Neural cell (in vitro differentiated cells): ENCODE results near the gene IBA57. TPM values are rescaled to one million over a fixed set of nuclear protein-coding genes. Genes with fewer than 3 reads are reported as not detected.

Experiments
- H2AFZ ChIP-seq: fragments of 200-600, 300-800 bp; sonication (generic), shearing (Covaris generic); 2 replicates; pipeline ENCODE4 v1.6.0; 2014; ENCODE audit warnings: low read depth, mild to moderate bottlenecking, antibody characterized with exemption, low read length, moderate library complexity
- H3F3A ChIP-seq: fragments of 200-600 bp; shearing (Covaris generic); 2 replicates; pipeline ENCODE4 v1.6.1; 2016; ENCODE audit warnings: mild to moderate bottlenecking, moderate library complexity, mixed read lengths, antibody characterized with exemption, low read length; ENCODE audit not compliant: insufficient read depth, poor library complexity, severe bottlenecking
- H3K27ac ChIP-seq: fragments of 200-600, 300-800 bp; sonication (generic), shearing (Covaris generic); 2 replicates; pipeline ENCODE4 v1.5.1; 2014; ENCODE audit warnings: mild to moderate bottlenecking, low read length, moderate library complexity
- H3K27me3 ChIP-seq: fragments of 300-800, 200-600 bp; sonication (generic), shearing (Covaris generic); 2 replicates; pipeline ENCODE4 v1.6.0; 2014; ENCODE audit warnings: mild to moderate bottlenecking, low read depth, low read length, moderate library complexity; ENCODE audit not compliant: insufficient read depth
- H3K36me3 ChIP-seq: fragments of 300-800, 200-600 bp; sonication (generic), shearing (Covaris generic); 2 replicates; pipeline ENCODE4 v1.5.1; 2014; ENCODE audit warnings: mild to moderate bottlenecking, antibody characterized with exemption, low read length, moderate library complexity; ENCODE audit not compliant: insufficient read depth
- H3K4me2 ChIP-seq: fragments of 300-800, 200-600 bp; sonication (generic), shearing (Covaris generic); 2 replicates; pipeline ENCODE4 v1.6.0; 2014; ENCODE audit warnings: mild to moderate bottlenecking, low read length
- H3K4me3 ChIP-seq: fragments of 300-800, 200-600 bp; sonication (generic), shearing (Covaris generic); 2 replicates; pipeline ENCODE4 v1.5.1; 2014; ENCODE audit warnings: mild to moderate bottlenecking, low read length, moderate library complexity
- H3K79me2 ChIP-seq: fragments of 200-600 bp; shearing (Covaris generic); replicated peaks from 2 replicates; pipeline ENCODE4 v1.6.0; 2014; ENCODE audit warnings: mild to moderate bottlenecking, low read length, moderate library complexity; ENCODE audit not compliant: insufficient read depth
- H3K9ac ChIP-seq: fragments of 300-800, 200-600 bp; sonication (generic), shearing (Covaris generic); 2 replicates; pipeline ENCODE4 v1.6.1; 2016; ENCODE audit warnings: mild to moderate bottlenecking, low read length, mixed read lengths
- H3K9me2 ChIP-seq: fragments of 200-600 bp; shearing (Covaris generic); 2 replicates; pipeline ENCODE4 v1.6.1; 2016; ENCODE audit warnings: mild to moderate bottlenecking, low read length, mixed read lengths; ENCODE audit not compliant: insufficient read depth
- H3K9me3 ChIP-seq: fragments of 200-600, 300-800 bp; sonication (generic), shearing (Covaris generic); 2 replicates; pipeline ENCODE4 v1.6.1; 2016; ENCODE audit warnings: mild to moderate bottlenecking, mixed run types, low read length, moderate library complexity, mixed read lengths
- H4K20me1 ChIP-seq: fragments of 200-600 bp; shearing (Covaris generic); 2 replicates; pipeline ENCODE4 v1.6.1; 2016; ENCODE audit warnings: mild to moderate bottlenecking, mixed run types; ENCODE audit not compliant: insufficient read depth
- EP300 ChIP-seq: fragments of 450-650 bp; conservative IDR thresholded peaks from 2 replicates; pipeline ENCODE4 v1.6.1; 2014; ENCODE audit warnings: antibody characterized with exemption, mild to moderate bottlenecking, moderate library complexity; ENCODE audit not compliant: poor library complexity, severe bottlenecking
- EZH2 ChIP-seq: fragments of 200-600, 300-800 bp; shearing (Covaris generic), sonication (generic); IDR thresholded peaks from 2 replicates; pipeline ENCODE4 v1.6.1; 2014; ENCODE audit warnings: antibody characterized with exemption, low read length, borderline replicate concordance, mild to moderate bottlenecking; ENCODE audit not compliant: insufficient read depth, poor library complexity, severe bottlenecking
- MXI1 ChIP-seq: fragments of 450-650 bp; conservative IDR thresholded peaks from 2 replicates; pipeline ENCODE4 v1.6.1; 2014; ENCODE audit warnings: antibody characterized with exemption, mild to moderate bottlenecking; ENCODE audit not compliant: poor library complexity, severe bottlenecking
- POLR2AphosphoS5 ChIP-seq: IDR thresholded peaks from 2 replicates; pipeline ENCODE4 v1.6.1; 2012
- RAD21 ChIP-seq: fragments of 450-650 bp; conservative IDR thresholded peaks from 2 replicates; pipeline ENCODE4 v1.6.1; 2014; ENCODE audit warnings: antibody characterized with exemption, mild to moderate bottlenecking, moderate library complexity
- SMC3 ChIP-seq: fragments of 450-650 bp; conservative IDR thresholded peaks from 2 replicates; pipeline ENCODE4 v1.6.1; 2014; ENCODE audit warnings: antibody characterized with exemption, mild to moderate bottlenecking, moderate library complexity; ENCODE audit not compliant: poor library complexity
- TAF1 ChIP-seq: IDR thresholded peaks from 2 replicates; pipeline ENCODE4 v1.6.1; 2012; ENCODE audit warnings: low read depth
- polyA plus RNA-seq: library from polyadenylated mRNA; depleted of rRNA; stranded (reverse); fragments of >200 nt; gene quantifications from 2 replicates; pipeline ENCODE4 v1.2.3, GENCODE V29; 2014
- TF ChIP-seq, protein P1 (sequence below): IDR thresholded peaks from 2 replicates; pipeline ENCODE4 v1.6.1; 2012; ENCODE audit warnings: borderline replicate concordance
- TF ChIP-seq, protein P2 (sequence below): fragments of 450-650 bp; IDR thresholded peaks from 2 replicates; pipeline ENCODE4 v1.5.1; 2014; ENCODE audit warnings: antibody characterized with exemption, mild to moderate bottlenecking, moderate library complexity; ENCODE audit not compliant: poor library complexity, severe bottlenecking

The IBA57 gene
- polyA plus RNA-seq, 1 donor from 2014 or later: 5.5 TPM

GRCh38 chr1:228134591-228134990 lies 31.0 kb upstream of the IBA57 start:
- TF ChIP-seq POLR2AphosphoS5 (no peak), TAF1 (no peak), RAD21 (no peak), SMC3 (no peak), EP300 (no peak), EZH2 (no peak), MXI1 (no peak)
- TF ChIP-seq, protein P1, sequence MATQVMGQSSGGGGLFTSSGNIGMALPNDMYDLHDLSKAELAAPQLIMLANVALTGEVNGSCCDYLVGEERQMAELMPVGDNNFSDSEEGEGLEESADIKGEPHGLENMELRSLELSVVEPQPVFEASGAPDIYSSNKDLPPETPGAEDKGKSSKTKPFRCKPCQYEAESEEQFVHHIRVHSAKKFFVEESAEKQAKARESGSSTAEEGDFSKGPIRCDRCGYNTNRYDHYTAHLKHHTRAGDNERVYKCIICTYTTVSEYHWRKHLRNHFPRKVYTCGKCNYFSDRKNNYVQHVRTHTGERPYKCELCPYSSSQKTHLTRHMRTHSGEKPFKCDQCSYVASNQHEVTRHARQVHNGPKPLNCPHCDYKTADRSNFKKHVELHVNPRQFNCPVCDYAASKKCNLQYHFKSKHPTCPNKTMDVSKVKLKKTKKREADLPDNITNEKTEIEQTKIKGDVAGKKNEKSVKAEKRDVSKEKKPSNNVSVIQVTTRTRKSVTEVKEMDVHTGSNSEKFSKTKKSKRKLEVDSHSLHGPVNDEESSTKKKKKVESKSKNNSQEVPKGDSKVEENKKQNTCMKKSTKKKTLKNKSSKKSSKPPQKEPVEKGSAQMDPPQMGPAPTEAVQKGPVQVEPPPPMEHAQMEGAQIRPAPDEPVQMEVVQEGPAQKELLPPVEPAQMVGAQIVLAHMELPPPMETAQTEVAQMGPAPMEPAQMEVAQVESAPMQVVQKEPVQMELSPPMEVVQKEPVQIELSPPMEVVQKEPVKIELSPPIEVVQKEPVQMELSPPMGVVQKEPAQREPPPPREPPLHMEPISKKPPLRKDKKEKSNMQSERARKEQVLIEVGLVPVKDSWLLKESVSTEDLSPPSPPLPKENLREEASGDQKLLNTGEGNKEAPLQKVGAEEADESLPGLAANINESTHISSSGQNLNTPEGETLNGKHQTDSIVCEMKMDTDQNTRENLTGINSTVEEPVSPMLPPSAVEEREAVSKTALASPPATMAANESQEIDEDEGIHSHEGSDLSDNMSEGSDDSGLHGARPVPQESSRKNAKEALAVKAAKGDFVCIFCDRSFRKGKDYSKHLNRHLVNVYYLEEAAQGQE: no peak
- TF ChIP-seq, protein P2, sequence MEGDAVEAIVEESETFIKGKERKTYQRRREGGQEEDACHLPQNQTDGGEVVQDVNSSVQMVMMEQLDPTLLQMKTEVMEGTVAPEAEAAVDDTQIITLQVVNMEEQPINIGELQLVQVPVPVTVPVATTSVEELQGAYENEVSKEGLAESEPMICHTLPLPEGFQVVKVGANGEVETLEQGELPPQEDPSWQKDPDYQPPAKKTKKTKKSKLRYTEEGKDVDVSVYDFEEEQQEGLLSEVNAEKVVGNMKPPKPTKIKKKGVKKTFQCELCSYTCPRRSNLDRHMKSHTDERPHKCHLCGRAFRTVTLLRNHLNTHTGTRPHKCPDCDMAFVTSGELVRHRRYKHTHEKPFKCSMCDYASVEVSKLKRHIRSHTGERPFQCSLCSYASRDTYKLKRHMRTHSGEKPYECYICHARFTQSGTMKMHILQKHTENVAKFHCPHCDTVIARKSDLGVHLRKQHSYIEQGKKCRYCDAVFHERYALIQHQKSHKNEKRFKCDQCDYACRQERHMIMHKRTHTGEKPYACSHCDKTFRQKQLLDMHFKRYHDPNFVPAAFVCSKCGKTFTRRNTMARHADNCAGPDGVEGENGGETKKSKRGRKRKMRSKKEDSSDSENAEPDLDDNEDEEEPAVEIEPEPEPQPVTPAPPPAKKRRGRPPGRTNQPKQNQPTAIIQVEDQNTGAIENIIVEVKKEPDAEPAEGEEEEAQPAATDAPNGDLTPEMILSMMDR: no peak
- Histone ChIP-seq H3K4me2 (no peak overlapping the region), H3K36me3 (no peaks in the 10 kb centered on the region), H4K20me1 (no peaks in the 10 kb centered on the region), H2AFZ (no peak overlapping the region), H3F3A (no peaks in the 10 kb centered on the region), H3K4me3 (no peak overlapping the region), H3K9ac (no peak overlapping the region), H3K79me2 (no peaks in the 10 kb centered on the region), H3K27ac (no peak overlapping the region), H3K9me3 (no peaks in the 10 kb centered on the region), H3K9me2 (no peaks in the 10 kb centered on the region), H3K27me3 (peaks cover 25% of the 10 kb centered on the region)

DNA sequence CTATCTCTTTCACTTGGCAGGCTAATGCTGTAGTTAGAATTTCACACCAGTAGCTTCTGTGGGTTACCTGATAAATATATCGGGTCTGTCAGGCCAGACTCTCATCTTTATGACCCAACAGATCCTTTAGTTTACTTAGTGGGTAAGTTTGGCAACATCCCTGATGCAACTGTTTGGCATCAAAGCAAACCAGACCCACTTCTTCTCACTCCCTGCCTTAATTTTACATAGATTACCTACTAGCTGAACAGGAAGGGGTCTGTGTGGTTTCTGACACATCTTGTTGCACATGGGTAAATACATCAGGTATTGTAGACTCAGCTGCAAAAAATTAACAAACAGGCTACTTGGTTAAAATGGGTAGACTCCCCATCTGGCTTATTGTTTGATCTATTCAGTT lies 28.7 kb upstream of the IBA57 start:
- no peak overlapping the region for H3K9ac ChIP-seq
- H3F3A ChIP-seq: no peaks in the 10 kb centered on the region
- H3K27ac ChIP-seq: no peak overlapping the region
- H3K36me3 ChIP-seq: no peaks in the 10 kb centered on the region
- H2AFZ ChIP-seq: no peak overlapping the region
- H3K9me3 ChIP-seq: no peaks in the 10 kb centered on the region
- H3K79me2 ChIP-seq: peaks cover 10% of the 10 kb centered on the region
- no peaks in the 10 kb centered on the region for H3K9me2 ChIP-seq
- peaks cover 7% of the 10 kb centered on the region for H4K20me1 ChIP-seq
- H3K4me2 ChIP-seq: no peak overlapping the region
- H3K4me3 ChIP-seq: no peak overlapping the region
- peaks cover 25% of the 10 kb centered on the region for H3K27me3 ChIP-seq
- TF ChIP-seq RAD21 (no peak), EP300 (no peak), EZH2 (no peak), TAF1 (no peak), POLR2AphosphoS5 (no peak), MXI1 (no peak), SMC3 (no peak)
- TF ChIP-seq, protein P2: no peak
- TF ChIP-seq, protein P1: no peak
